IPS DF 4.7 (cell line): Measurements from ENCODE around the gene MRI1.
"Not testable (repeated sequence)": the region's sequence is repeated elsewhere in the genome, so short reads cannot be mapped to it uniquely, and the experiment has no call there.

ENCODE experiments used
- DNase-seq: peaks from one replicate; pipeline ENCODE4 v3.0.0-alpha.2; 2013; ENCODE audit warnings: low spot score; ENCODE audit errors: extremely low read depth

The MRI1 gene

DNA sequence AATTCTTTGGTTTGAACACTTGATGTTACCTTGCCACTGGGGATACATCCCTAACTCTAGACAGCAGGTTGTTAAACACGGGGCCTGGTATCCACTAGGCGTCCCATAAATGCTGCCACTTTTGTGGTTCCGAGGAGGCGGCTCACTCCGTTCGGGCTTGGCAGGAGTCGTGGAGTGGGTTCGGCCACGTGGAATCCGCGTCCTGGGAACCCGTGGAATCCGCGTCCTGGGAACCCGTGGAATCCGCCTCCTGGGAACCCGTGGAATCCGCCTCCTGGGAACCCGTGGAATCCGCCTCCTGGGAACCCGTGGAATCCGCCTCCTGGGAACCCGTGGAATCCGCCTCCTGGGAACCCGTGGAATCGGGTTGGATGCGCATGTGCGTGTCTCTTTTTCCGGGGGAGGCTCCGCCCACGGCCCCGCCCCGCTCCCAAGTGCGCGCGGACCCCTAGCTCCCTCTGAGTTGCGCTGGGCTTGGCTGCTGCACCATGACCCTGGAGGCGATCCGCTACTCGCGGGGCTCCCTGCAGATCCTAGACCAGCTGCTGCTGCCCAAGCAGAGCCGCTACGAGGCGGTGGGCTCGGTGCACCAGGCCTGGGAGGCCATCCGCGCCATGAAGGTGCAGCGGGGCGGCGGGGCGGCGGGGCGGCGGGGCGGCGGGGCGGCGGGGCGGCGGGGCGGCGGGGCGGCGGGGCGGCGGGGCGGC is at the start of gene MRI1:
MRI1 (plus strand) TSS at position 422 of the 707 bp plus-strand sequence; CDS start at position 489, 67 bp downstream.
- DNase-seq: no peak

DNA sequence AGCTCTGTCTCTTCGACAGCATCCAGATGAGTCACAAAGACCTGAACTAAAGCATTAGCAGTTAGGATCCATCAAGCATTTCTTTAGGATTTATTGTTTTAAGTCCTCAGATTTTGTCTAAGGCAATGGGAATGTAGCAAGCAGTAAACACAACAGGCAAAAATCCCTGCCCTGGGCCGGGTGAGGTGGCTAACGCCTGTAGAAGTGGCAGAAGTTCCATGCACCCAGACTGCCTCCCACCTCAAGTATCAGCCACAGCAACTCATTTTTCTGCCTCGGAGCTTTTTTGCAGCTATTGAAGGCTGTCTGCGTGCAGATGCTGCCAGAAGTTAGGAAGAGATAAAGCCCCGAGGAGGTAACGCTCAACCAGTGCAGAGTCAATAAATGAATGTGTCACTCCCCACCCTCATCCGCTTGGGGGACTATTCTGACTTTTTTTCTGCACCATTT is 47.1 kb upstream of the MRI1 start:
- DNase-seq: no peak

DNA sequence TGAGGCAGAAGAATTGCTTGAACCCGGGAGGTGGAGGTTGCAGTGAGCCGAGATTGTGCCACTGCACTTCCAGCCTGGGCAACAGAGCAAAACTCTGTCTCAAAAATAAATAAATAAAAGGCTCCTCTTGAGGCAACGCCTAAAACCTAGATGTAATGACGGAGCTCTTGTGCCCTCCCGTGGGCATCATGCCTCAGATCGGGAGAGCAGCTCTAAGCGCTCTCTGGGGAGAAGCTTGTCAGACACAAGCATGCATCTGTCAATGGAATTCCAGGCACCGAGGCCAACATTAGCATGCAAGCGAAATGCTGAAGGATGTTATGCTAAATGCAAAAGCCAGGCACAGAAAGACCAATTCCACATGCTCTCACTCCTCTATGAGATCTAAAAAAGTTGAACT is 45.6 kb upstream of the MRI1 start:
- DNase-seq: no peak

DNA sequence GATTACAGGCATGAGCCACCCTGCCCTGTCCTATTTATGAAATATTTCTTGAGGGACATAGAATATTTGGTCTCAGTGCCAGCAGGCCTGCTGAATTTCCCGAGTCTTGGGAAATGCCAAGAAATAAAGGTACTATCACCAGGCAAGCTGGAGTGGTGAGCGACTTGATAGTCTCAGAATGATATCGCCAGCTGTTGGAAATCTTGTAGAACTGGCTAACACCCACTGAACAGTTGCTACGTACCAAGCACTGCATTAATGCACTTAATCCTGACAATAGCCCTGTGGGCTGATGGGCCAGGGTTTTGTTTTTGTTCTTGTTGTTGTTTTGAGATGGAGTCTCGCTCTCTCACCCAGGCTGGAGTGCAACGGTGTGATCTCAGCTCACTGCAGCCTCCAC is 42.2 kb upstream of the MRI1 start:
- DNase-seq: no peak

DNA sequence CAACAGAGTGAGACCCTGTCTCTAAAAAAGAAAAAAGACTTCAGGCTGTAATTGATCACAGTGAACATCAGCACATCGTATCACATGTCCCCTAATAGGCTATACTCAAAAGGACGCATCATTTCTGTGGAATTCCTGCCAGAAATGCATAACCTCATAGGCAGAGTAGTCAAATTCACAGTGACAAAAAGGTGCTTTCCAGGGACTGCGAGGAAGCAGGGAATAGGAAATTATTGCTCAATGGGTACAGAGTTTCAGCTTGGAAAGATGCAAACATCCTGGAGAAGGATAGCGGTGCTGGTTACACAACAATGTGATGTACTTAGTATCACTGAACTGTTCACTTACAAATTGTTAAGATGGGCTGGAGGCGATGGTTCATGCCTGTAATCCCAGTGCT is 41.1 kb upstream of the MRI1 start:
- no peak for DNase-seq

DNA sequence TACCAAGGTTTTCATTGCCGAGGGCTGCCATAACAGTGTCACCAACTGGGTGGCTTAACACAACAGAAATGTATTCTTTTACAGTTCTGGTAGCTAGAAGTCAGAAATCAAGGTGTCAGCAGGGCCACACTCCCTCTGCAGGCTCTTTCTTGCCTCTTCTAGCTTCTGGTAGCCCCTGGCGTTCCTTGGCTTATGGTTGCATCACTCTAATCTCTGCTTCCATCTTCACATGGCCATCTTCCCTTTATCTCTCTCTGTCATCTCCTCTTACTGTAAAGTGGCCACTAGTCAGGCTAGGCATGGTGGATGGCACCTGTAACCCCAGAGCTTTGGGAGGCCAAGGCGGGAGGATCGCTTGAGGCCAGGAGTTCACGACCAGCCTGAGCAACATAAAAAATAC is 38.0 kb upstream of the MRI1 start:
- DNase-seq: no peak

DNA sequence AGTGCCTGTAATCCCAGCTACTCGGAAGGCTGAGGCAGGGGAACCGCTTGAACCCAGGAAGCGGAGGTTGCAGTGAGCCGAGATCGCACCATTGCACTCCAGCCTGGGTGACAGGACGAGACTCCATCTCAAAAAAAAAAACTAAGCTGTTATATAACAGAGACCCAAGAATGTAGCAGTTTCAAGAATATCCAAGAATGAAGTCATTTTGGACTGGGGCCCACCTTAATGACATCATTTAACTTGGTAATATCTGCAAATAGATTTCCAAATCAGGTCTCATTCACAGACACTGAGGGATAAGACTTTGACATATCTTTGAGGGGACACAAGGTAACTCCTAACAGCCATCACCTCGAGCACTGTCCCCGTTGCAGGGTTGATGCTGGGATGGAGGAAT is 36.5 kb upstream of the MRI1 start:
- DNase-seq: no peak

DNA sequence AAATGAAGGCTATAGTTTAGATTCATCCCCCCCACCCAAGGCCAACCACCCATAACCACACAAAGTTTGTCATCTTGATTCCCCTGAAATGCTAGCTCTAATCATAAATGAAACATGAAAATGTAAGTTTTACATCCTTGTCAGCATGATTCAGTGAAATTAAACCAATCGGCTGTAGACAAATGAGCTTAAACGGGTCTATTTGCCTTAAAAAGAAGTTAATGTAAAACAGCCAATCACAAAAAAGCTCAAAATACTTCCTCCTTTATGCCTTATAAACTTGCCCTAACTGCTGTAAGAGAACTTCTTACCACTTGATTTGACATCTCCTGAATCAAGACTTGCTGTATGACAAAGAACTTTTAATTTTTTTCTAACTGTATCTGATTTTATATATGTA is 34.5 kb upstream of the MRI1 start:
- DNase-seq: no peak

DNA sequence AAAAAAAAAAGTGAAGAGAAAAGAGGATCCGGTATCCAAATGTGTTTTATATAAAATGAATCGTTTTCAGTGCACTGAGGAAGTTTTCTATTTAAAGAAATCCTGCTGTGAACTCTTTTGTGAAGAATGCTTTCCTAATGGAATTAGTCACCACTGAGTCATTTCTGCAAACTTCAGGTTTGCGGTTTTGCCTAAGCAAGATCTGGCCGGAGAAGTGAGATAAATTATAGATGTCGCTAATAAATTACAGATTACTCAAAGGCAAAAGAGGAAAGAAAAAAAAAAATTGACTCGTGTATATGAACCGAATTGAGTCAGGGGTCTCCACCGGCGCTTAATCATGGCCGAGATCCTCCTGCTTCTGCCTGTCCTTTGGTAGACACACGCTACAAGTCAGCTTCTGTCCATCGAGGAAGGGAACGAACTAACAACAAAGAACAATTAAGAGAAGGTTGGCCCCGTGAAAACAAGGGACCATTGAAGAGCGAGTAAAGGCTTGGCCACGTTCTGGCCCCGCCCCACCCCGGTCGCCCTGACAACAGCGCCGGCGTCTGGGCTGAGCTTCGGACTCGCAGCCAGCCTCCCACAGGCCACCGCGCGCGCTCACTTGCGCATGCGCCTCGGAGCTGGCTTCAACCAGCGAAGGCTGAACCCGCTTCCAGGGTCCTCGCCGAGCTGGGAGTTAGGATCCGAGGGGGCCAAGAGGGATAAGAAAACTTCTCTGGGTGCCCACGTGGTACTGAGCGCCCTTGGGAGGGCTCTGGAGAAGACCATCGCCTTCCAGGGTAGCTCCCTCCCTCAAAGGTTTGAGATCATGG is 33.0 kb upstream of the MRI1 start:
- peak; percentile 69 for DNase-seq

DNA sequence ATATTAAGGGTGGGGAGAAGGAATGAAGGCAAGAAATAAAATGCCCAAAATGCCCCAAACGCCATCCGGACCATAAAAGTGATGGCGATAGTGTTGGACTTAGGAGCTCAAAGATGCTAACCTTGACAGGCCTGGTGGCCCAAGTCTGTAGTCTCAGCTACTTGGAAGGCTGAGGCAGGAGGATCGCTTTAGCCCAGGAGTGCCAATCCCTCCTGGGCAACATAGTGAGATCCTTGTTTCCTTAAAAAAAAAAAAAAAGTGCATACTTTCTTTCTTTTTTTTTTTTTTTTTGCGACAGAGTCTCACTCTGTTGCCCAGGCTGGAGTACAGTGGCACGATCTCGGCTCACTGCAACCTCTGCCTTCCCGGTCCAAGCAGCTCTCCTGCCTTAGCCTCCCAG is 32.0 kb upstream of the MRI1 start:
- DNase-seq: no peak

DNA sequence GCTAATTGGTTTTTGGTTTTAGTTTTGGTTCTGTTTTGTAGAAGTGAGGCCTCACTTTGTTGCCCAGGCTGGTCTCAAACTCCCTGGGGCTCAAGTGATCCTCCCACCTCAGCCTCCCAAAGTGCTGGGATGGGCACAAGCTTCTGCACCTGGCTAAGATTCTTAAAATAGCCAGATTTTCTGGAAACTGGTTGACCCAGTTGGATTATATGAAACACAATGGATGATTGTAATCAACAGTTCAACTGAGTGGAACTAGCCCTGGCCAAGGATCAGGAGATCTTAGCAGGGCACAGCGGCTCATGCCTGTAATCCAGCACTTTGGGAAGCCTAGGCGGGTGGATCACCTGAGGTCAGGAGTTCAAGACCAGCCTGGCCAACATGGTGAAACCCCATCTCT is 29.6 kb upstream of the MRI1 start:
- no peak for DNase-seq

DNA sequence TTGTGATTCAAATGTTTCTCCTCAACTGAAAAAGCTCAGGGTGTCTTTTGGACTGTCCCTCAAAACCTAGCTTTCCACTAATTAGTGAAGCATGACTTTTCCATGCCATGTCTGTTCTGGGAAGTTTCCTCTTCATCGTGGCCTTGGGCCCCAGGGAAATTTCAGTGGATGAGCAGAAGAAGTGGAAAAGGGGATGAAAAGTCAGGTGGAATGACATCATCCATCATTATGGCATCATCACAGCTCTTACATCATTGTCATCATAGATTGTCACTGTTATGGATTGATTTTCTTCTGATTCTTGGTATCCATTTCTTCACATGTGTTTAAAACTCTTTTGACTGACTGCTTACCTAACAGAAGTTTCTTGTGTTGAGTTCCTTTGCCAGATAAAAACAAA is 26.2 kb upstream of the MRI1 start:
- no peak for DNase-seq

DNA sequence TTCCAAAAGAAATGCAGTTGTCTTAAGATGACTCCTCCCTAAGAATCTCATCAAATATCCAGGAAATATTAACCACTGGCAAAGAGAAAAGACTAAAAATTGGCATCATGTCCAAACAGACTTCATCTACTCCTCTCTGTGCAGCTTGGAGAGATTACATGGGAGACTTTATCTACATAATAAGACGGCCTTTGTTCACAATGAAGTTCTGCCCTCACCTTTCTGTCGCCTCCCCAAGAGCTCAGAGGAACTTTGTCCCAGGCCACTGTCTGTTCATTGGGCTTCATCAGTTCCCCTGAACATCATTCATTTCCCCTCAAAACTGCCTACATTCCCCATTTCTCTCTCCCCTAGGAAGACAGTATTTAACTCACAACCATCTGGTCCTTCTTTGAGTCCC is 22.4 kb upstream of the MRI1 start:
- DNase-seq: no peak

DNA sequence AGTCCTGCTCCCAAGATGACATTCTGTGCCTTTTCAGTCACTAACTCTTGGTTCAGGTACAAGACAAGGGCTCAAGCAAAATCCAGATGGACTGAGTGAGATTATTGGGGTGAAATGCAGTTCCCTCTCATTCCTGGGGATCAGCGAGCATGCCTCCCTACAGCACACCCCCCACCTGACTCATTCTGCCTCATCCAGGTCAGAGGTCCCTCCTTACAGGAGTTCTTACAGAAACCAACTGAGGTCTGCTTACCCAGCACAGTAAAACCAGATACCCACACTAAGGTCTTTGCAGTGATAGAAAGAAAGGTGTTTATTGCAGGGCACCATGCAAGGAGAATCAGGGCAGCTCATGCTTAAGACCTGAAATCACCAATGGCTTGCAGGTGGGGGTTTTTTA is 21.6 kb upstream of the MRI1 start:
- no peak for DNase-seq

DNA sequence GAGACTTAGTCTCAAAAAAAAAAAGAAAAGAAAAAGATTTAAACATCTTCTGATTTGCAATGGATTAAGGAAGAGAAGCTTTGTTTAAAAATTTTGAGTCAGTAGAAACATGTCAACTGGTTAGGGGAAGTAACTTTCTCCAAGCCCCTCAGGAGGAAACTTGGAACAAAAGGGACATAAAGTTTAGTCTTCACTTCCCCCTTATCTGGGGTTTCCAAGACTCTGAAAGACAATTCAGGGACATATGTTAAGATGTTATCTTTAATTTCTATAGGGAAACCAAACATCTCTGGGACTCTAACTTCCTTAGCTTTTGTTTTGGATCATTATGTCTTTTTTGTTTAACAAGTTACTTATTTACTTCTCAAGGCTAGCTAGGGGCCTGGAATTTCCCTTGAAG is 20.1 kb upstream of the MRI1 start:
- DNase-seq: no peak

DNA sequence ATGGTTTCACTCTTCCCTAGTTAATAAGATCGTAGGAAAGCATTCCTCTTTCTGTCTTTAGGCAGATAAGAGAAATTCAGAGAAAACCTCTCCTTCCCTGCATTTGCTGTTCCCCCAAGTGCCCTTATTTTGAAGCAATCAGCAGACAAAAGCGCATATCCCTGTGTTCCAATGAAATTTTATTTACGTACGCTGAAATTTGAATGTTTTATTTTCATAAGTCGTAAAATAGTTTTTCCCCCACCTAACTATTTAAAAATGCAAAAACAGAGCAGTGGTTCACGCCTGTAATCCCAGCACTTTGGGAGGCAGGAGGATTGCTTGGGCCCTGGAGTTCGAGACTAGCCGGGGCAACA is 17.2 kb upstream of the MRI1 start:
- DNase-seq: no peak

DNA sequence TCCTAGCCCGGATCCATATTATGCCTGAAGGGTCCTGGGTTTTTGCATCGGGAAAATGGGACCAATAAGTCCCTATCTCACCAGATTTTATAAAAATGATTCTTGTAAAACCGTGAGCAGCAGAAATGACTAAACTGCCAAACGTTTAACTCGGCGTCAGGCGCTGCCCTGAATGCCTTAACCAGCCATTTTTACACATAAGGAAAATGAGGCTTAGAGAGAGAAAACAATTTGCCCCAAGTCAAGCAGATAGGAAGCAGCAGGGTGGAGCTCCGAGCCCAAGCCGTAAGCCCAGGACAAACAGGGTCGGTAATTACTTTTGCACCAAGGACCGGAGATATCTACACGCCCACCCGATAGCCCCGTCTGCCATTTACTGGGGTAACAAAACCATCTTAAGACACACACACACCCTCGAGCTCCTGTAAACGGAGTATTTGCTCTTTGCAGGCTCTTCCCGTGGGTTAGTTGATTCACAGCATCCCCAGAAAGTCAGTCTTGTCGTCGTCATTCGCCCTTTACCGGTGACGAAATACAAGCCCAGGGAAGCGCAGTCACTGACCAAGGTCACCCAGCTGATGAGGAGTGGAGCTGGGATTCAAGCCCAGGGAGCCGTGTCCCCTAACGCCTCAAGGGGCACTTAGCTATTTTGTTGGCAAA is 16.0 kb upstream of the MRI1 start:
- no peak for DNase-seq

DNA sequence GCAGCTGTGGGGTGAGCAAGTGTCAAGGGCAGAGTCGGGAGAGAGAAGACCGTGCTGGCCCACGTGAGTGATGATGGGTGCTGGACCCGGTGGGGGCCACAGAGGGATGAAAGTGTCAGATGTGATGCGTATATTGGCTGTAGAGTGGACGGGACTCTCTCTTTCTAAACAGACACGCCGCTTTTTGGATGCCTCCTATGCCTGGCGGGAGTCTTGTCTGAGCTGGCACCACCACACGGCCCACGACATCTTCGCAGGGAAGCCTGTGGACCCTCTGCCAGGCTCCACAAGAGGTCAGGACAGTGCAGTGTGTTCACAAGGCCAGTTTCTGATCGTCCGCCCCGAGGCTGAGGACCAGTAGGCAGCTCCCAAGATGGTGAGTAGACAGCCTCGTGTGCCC is 12.9 kb upstream of the MRI1 start:
- no peak for DNase-seq

DNA sequence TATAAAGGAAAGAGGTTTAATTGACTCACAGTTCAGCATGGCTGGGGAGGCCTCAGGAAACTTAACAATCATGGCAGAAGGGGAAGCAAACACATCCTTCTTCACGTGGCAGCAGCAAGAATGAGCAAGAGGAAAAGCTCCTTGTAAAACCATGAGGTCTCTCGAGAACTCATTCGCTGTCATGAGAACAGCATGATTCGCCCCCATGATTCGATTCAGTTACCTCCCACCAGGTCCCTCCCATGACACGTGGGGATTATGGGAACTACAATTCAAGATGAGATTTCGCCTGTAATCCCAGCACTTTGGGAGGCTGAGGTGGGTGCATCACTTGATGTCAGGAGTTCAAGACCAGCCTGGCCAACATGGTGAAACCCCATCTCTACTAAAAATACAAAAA is 10.7 kb upstream of the MRI1 start:
- DNase-seq: not testable (repeated sequence)

DNA sequence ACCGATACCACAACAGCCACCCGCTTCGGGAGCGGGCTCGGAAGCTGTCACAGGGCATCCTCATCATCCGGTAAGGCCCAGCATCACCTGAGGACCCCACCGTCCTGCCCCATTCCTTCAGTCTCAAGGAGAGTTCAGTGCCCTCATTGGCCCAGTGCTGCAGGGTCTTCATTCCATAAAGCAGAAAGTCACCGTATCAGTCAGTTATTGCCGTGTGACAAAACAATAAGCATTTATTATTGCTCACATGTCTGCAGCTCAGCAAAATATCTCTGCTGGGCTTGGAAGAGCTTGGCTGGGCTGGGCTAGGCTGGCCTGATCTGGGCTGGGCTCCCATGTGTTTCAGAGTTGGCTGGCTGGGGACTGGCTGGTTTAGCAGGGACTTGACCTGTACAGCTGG is 8.1 kb upstream of the MRI1 start:
- DNase-seq: no peak

DNA sequence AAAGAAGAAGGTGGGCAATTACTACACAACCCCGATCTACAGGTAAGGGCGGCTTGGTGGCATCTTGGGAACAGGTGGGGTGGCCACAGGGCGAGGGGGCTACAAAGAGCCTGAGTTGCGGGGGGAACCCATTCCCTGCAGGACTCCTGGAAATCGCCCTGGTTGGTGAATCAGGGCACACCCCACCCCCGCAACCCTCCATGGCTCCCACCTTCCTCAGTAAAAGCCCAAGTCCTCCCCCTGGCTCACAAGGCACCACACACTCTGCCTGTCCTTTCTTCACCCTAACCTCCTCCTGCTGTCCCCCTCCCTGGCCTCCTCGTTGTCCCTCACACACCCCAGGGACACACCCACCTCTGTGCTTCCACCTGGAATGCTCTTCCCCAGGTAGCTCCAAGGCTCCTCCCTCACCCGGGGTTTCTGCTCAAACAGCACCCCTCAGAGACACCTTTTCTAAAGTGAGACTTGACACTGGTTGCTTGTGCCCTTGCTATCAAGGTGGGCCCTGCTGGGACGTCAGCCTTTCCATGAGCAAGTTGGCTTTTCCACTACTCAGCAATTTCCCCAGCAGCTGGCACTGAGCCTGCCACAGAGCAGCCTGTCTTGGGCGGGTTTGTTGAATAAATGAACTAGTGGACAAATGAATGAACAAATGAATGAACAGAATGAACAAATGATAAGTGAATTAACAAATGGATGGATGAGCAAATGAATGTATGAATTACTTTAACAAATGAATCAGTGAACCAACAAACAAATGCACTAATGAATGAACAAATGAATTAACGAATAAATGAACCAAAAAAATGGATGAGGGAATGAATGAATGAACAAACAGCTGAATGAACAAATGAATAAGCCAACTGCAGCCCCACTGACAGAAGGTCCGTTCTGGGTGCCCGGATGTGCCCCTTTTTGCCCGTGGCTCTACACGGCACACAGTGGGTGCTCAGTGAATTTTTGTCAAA is 6.2 kb upstream of the MRI1 start:
- no peak for DNase-seq
